ENCODE data around the gene MFGE8. TPM values are rescaled to one million over a fixed set of nuclear protein-coding genes. Genes with fewer than 3 reads are reported as not detected.

MFGE8 gene
- total RNA-seq, 2 experiments from 2014 or later, result 87.9 to 93.0 TPM

DNA sequence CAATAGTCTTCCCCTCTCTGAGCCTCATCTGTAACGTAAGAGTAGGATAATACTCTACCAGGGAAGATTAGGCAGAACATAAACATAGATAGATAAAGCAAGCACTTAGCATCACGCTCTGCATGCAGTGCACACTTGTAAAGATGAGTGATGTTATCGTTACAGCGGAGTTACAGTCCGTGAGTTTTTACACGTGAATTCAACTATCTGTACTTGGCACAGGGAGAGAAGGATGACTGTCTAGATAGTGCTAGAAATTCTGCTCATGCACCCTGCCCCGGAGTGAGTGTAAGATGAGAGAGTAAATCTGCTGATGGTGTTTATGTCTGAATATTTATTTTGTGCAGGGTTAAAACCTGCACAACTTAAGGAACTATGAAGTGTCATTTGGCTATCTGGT is 53.6 kb downstream of the MFGE8 start:
- no peak for DNase-seq
- Mint-ChIP-seq H3K4me1 (ENCODE audit: low read depth) (no peaks in the 10 kb centered on the region), H3K9me3 (no peaks in the 10 kb centered on the region), H3K27ac (no peak overlapping the region), H3K27me3 (no peaks in the 10 kb centered on the region), H3K36me3 (ENCODE audit: low read depth) (no peaks in the 10 kb centered on the region), H3K4me3 (no peak overlapping the region)
- Histone ChIP-seq H3K4me3 (ENCODE audit: low read length) (no peak overlapping the region), H3K36me3 (ENCODE audit: insufficient read depth, low read length) (no peaks in the 10 kb centered on the region), H3K27me3 (ENCODE audit: control insufficient read depth in 1 of 2, insufficient read depth in 2 of 2, low read length in 2 of 2) (peaks cover 0 to 1% of the 10 kb centered on the region in 2 experiments), H3K27ac (ENCODE audit: low read depth in 1 of 2, low read length in 2 of 2) (no peak overlapping the region), H3K9me3 (ENCODE audit: control insufficient read depth in 1 of 2, insufficient read depth in 1 of 2, low read length in 2 of 2) (peaks cover 7 to 8% of the 10 kb centered on the region in 2 experiments), H3K4me1 (ENCODE audit: insufficient read depth, low read length) (no peaks in the 10 kb centered on the region)
- ChIA-PET CTCF (no interaction called here), POLR2A (no interaction called here)
- intact Hi-C loops (cut with DNase I, micrococcal nuclease), result no loop called here
- no peak for ATAC-seq (ENCODE audit: poor library complexity)
- TF ChIP-seq, protein P1, sequence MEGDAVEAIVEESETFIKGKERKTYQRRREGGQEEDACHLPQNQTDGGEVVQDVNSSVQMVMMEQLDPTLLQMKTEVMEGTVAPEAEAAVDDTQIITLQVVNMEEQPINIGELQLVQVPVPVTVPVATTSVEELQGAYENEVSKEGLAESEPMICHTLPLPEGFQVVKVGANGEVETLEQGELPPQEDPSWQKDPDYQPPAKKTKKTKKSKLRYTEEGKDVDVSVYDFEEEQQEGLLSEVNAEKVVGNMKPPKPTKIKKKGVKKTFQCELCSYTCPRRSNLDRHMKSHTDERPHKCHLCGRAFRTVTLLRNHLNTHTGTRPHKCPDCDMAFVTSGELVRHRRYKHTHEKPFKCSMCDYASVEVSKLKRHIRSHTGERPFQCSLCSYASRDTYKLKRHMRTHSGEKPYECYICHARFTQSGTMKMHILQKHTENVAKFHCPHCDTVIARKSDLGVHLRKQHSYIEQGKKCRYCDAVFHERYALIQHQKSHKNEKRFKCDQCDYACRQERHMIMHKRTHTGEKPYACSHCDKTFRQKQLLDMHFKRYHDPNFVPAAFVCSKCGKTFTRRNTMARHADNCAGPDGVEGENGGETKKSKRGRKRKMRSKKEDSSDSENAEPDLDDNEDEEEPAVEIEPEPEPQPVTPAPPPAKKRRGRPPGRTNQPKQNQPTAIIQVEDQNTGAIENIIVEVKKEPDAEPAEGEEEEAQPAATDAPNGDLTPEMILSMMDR (IDR thresholded peaks at IDR 0.05), result no peak

- Mint-ChIP-seq H3K9me3 (no peaks in the 10 kb centered on the region), H3K27ac (no peak overlapping the region), H3K4me3 (no peak overlapping the region), H3K36me3 (ENCODE audit: low read depth) (no peaks in the 10 kb centered on the region), H3K4me1 (ENCODE audit: low read depth) (no peaks in the 10 kb centered on the region), H3K27me3 (no peaks in the 10 kb centered on the region)
- TF ChIP-seq, protein P1 (IDR thresholded peaks at IDR 0.05), result no peak
- ATAC-seq (ENCODE audit: poor library complexity) (no peak), DNase-seq (no peak)
- Histone ChIP-seq H3K9me3 (ENCODE audit: control insufficient read depth in 1 of 2, insufficient read depth in 1 of 2, low read length in 2 of 2) (peaks cover 13 to 14% of the 10 kb centered on the region in 2 experiments), H3K27ac (ENCODE audit: low read depth in 1 of 2, low read length in 2 of 2) (no peak overlapping the region), H3K4me1 (ENCODE audit: insufficient read depth, low read length) (no peaks in the 10 kb centered on the region), H3K4me3 (ENCODE audit: low read length) (no peak overlapping the region), H3K36me3 (ENCODE audit: insufficient read depth, low read length) (no peaks in the 10 kb centered on the region), H3K27me3 (ENCODE audit: control insufficient read depth in 1 of 2, insufficient read depth in 2 of 2, low read length in 2 of 2) (peaks cover 0 to 6% of the 10 kb centered on the region in 2 experiments)
- ChIA-PET POLR2A (no interaction called here), CTCF (no interaction called here)
- intact Hi-C loops (cut with DNase I, micrococcal nuclease), result no loop called here
These were observed 54.2 kb downstream of the MFGE8 start for GRCh38 chr15:88858934-88859333.

DNA sequence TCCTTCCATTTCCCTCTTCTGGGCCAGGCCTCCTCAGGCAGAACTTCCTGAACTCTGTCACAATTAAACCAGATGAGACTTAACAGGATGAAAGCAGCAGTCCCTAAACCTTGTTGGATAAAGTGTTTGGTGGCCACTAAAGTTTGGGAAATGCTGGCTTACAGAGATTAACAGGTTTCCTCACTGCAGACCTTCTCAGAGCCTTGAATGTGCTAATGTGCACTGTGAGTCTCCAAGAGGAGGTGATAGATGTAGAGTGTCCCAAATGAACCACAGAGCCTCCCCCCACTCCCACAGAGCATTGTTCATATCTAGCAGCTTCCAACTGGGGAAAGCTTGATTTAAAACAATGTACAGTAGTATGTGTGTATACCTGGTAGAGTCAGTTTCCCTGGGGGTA is 60.7 kb downstream of the MFGE8 start:
- Mint-ChIP-seq H3K36me3 (ENCODE audit: low read depth) (no peaks in the 10 kb centered on the region), H3K27ac (no peak overlapping the region), H3K4me1 (ENCODE audit: low read depth) (no peaks in the 10 kb centered on the region), H3K4me3 (no peak overlapping the region), H3K27me3 (peaks cover 11% of the 10 kb centered on the region), H3K9me3 (no peaks in the 10 kb centered on the region)
- Histone ChIP-seq H3K36me3 (ENCODE audit: insufficient read depth, low read length) (no peaks in the 10 kb centered on the region), H3K27ac (ENCODE audit: low read depth in 1 of 2, low read length in 2 of 2) (no peak overlapping the region), H3K27me3 (ENCODE audit: control insufficient read depth in 1 of 2, insufficient read depth in 2 of 2, low read length in 2 of 2) (peaks cover 0 to 10% of the 10 kb centered on the region in 2 experiments), H3K4me3 (ENCODE audit: low read length) (no peak overlapping the region), H3K4me1 (ENCODE audit: insufficient read depth, low read length) (no peaks in the 10 kb centered on the region), H3K9me3 (ENCODE audit: control insufficient read depth in 1 of 2, insufficient read depth in 1 of 2, low read length in 2 of 2) (peaks cover 18 to 21% of the 10 kb centered on the region in 2 experiments)
- DNase-seq, result no peak
- intact Hi-C loops (cut with DNase I, micrococcal nuclease), result no loop called here
- ChIA-PET CTCF (no interaction called here), POLR2A (no interaction called here)
- TF ChIP-seq, protein P1 (IDR thresholded peaks at IDR 0.05), result no peak
- ATAC-seq (ENCODE audit: poor library complexity), result no peak
